ENCODE results near the gene EMB.
"Not testable (repeated sequence)": the region's sequence is repeated elsewhere in the genome, so short reads cannot be mapped to it uniquely, and the experiment has no call there.

EMB gene

GRCh38 chr5:50440651-50441492 lies at the start of gene EMB:
Gene EMB, minus strand, starts transcription at chr5:50441288. Its CDS starts 137 bp downstream, at chr5:50441151.
- DNase-seq, result peak; percentile 76

GRCh38 chr5:50489491-50489890 lies 48.4 kb upstream of the EMB start:
- DNase-seq, result not testable (repeated sequence)

- not testable (repeated sequence) for DNase-seq
Measured at GRCh38 chr5:50478790-50479189, 37.7 kb upstream of the EMB start.

- no peak for DNase-seq
Measured at GRCh38 chr5:50476549-50476948, 35.5 kb upstream of the EMB start.

GRCh38 chr5:50465015-50465414 lies 23.9 kb upstream of the EMB start:
- DNase-seq, result not testable (repeated sequence)

GRCh38 chr5:50463726-50464125 lies 22.6 kb upstream of the EMB start:
- DNase-seq, result no peak

GRCh38 chr5:50463047-50463446 lies 22.0 kb upstream of the EMB start:
- DNase-seq, result no peak

GRCh38 chr5:50462579-50462978 lies 21.5 kb upstream of the EMB start:
- DNase-seq, result not testable (repeated sequence)

- peak; percentile 9 for DNase-seq
Measured at GRCh38 chr5:50458372-50458771, 17.3 kb upstream of the EMB start.

- not testable (repeated sequence) for DNase-seq
Measured at GRCh38 chr5:50449241-50449640, 8.2 kb upstream of the EMB start.

- DNase-seq, result no peak
Measured at GRCh38 chr5:50447941-50448340, 6.9 kb upstream of the EMB start.

GRCh38 chr5:50447228-50447627 lies 6.1 kb upstream of the EMB start:
- no peak for DNase-seq

- DNase-seq, result no peak
Measured at GRCh38 chr5:50445296-50445949, 4.3 kb upstream of the EMB start.

- DNase-seq, result peak; percentile 37
Measured at GRCh38 chr5:50442559-50443539, 1.8 kb upstream of the EMB start.

- DNase-seq, result no peak
Measured at GRCh38 chr5:50441493-50441955, 436 bp upstream of the EMB start.

- DNase-seq, result no peak
Measured at GRCh38 chr5:50439221-50439620, 1.9 kb downstream of the EMB start.

- DNase-seq, result peak; percentile 58
Measured at GRCh38 chr5:50438060-50438459, 3.0 kb downstream of the EMB start.

- DNase-seq, result no peak
Measured at GRCh38 chr5:50435168-50435567, 5.9 kb downstream of the EMB start.

GRCh38 chr5:50431133-50431904 lies 9.8 kb downstream of the EMB start:
- not testable (repeated sequence) for DNase-seq

- not testable (repeated sequence) for DNase-seq
Measured at GRCh38 chr5:50423100-50423799, 17.8 kb downstream of the EMB start.

GRCh38 chr5:50421184-50421950 lies 19.7 kb downstream of the EMB start:
- DNase-seq, result not testable (repeated sequence)

Measured in COR-L47 (cell line).